Caco-2 (cell line): ENCODE results near the gene TUBB3. TPM values are rescaled to one million over a fixed set of nuclear protein-coding genes. Genes with fewer than 3 reads are reported as not detected.

ENCODE experiments used
- BruUV-seq: library from RNA; stranded (reverse); fragments of 400-500 nt; replicated peaks from 2 replicates; lab custom pipeline; 2021; lab: Mats Ljungman, UMichigan
- CTCF ChIA-PET: fragments of 300-600 bp; sonication (Branson Sonifier 250); formaldehyde crosslinking; loops from one replicate; lab custom pipeline; 2022; ENCODE audit warnings: antibody characterized with exemption; lab: Charles Lee
- POLR2A ChIA-PET: fragments of 300-600 bp; sonication (Branson Sonifier 250); formaldehyde crosslinking; loops from one replicate; lab custom pipeline; 2022; ENCODE audit warnings: antibody characterized with exemption; lab: Charles Lee
- DNase-seq, 2 experiments: peaks; one replicate each; pipeline versions ENCODE4 v3.0.0 to v3.0.0-alpha.2; 2020 to 2022
- H3K27me3 ChIP-seq: replicated peaks from 2 replicates; pipeline ENCODE4 v1.6.0; 2011; ENCODE audit warnings: low read length; ENCODE audit not compliant: control insufficient read depth, insufficient read depth
- H3K36me3 ChIP-seq: 2 replicates; pipeline ENCODE4 v1.5.1; 2011; ENCODE audit warnings: low read length; ENCODE audit not compliant: control insufficient read depth, insufficient read depth
- H3K4me1 ChIP-seq: fragments of 250-450 bp; sonication (Bioruptor Pico); 2 replicates; pipeline ENCODE4 v1.5.1; 2020; ENCODE audit warnings: mild to moderate bottlenecking
- H3K4me3 ChIP-seq: 2 replicates; pipeline ENCODE4 v1.5.1; 2011; ENCODE audit warnings: low read depth, mild to moderate bottlenecking, control low read depth, low read length
- H3K9me3 ChIP-seq: fragments of 250-450 bp; sonication (Bioruptor Pico); 2 replicates; pipeline ENCODE4 v1.5.1; 2020; ENCODE audit warnings: mild to moderate bottlenecking, moderate library complexity
- H3K27ac Mint-ChIP-seq: one replicate; pipeline ENCODE4 v1.8.0; 2022; ENCODE audit warnings: mixed read lengths; ENCODE audit not compliant: unreplicated experiment
- H3K27me3 Mint-ChIP-seq: one replicate; pipeline ENCODE4 v1.8.0; 2022; ENCODE audit warnings: mixed read lengths; ENCODE audit not compliant: insufficient read depth, unreplicated experiment
- H3K36me3 Mint-ChIP-seq: one replicate; pipeline ENCODE4 v1.8.0; 2022; ENCODE audit warnings: mild to moderate bottlenecking, mixed read lengths; ENCODE audit not compliant: insufficient read depth, unreplicated experiment
- H3K4me1 Mint-ChIP-seq: one replicate; pipeline ENCODE4 v1.8.0; 2022; ENCODE audit warnings: low read depth, mixed read lengths; ENCODE audit not compliant: unreplicated experiment
- H3K4me3 Mint-ChIP-seq: one replicate; pipeline ENCODE4 v1.8.0; 2022; ENCODE audit warnings: mild to moderate bottlenecking, moderate library complexity, mixed read lengths; ENCODE audit not compliant: unreplicated experiment
- H3K9me3 Mint-ChIP-seq: one replicate; pipeline ENCODE4 v1.8.0; 2022; ENCODE audit warnings: mixed read lengths; ENCODE audit not compliant: unreplicated experiment
- intact Hi-C: fragments of 100-400 bp; cut with micrococcal nuclease; formaldehyde crosslinking; loops from one replicate; pipeline ENCODE4 v1.10.0; 2022; ENCODE audit not compliant: unreplicated experiment
- total RNA-seq: library from RNA; stranded (reverse); gene quantifications from 2 replicates; pipeline ENCODE4 v1.2.3, GENCODE V29; 2022
- TF ChIP-seq, protein P1 (sequence below), 2 experiments: fragments of 200-600 bp in 1 of 2; IDR thresholded peaks; 1 replicate in 1 of 2; 2 replicates in 1 of 2; pipeline versions ENCODE4 v1.5.1 to v1.8.0; 2011 to 2022; ENCODE audit warnings: antibody characterized with exemption in 1 of 2, control low read depth in 1 of 2, inconsistent platforms in 1 of 2, low read depth in 1 of 2, low read length in 1 of 2, mild to moderate bottlenecking in 1 of 2, moderate library complexity in 1 of 2; ENCODE audit not compliant: insufficient read depth in 1 of 2, severe bottlenecking in 1 of 2, unreplicated experiment in 1 of 2

The TUBB3 gene
- total RNA-seq, 1 experiment from 2014 or later = 31.3 TPM

DNA sequence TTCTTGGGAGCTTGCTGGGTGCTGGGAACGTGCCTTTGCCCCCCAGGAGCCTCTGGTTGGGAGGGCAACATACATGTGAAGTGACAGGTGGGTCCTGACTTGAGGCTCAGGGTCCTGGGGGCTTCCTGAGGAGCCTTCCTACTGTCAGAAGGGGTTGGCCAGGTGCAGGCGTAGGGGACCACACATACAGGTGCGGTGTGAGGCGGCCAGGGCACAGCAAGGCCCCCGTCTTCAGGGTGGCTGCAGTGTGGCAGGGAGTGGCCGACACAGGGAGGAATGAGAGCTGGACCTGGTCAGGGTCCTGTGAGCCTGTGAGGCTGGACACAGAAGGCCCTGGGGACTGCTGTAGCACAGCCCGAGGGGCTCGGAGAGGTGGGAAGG is 39.1 kb upstream of the TUBB3 start:
- H3K36me3 Mint-ChIP-seq = peaks cover 82% of the 10 kb centered on the region
- intact Hi-C loops = no loop called here
- TF ChIP-seq, protein P1, sequence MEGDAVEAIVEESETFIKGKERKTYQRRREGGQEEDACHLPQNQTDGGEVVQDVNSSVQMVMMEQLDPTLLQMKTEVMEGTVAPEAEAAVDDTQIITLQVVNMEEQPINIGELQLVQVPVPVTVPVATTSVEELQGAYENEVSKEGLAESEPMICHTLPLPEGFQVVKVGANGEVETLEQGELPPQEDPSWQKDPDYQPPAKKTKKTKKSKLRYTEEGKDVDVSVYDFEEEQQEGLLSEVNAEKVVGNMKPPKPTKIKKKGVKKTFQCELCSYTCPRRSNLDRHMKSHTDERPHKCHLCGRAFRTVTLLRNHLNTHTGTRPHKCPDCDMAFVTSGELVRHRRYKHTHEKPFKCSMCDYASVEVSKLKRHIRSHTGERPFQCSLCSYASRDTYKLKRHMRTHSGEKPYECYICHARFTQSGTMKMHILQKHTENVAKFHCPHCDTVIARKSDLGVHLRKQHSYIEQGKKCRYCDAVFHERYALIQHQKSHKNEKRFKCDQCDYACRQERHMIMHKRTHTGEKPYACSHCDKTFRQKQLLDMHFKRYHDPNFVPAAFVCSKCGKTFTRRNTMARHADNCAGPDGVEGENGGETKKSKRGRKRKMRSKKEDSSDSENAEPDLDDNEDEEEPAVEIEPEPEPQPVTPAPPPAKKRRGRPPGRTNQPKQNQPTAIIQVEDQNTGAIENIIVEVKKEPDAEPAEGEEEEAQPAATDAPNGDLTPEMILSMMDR (IDR thresholded peaks at IDR 0.05; ENCODE audit: insufficient read depth in 1 of 2, low read depth in 1 of 2, low read length in 1 of 2, severe bottlenecking in 1 of 2, unreplicated experiment in 1 of 2) = no peak
- Histone ChIP-seq H3K36me3 (peaks cover 7% of the 10 kb centered on the region), H3K4me3 (no peak overlapping the region), H3K4me1 (no peaks in the 10 kb centered on the region), H3K27me3 (no peaks in the 10 kb centered on the region), H3K9me3 (no peaks in the 10 kb centered on the region)
- ChIA-PET CTCF (no interaction called here), POLR2A (no interaction called here)
- H3K9me3 Mint-ChIP-seq = no peaks in the 10 kb centered on the region
- no TSS peak for BruUV-seq
- peak overlapping the region; percentile 46 for H3K27ac Mint-ChIP-seq
- no peaks in the 10 kb centered on the region for H3K4me1 Mint-ChIP-seq
- DNase-seq = no peak
- H3K27me3 Mint-ChIP-seq = no peaks in the 10 kb centered on the region
- H3K4me3 Mint-ChIP-seq = no peak overlapping the region

GRCh38 chr16:89887243-89887642 is 35.9 kb upstream of the TUBB3 start:
- Histone ChIP-seq H3K9me3 (no peaks in the 10 kb centered on the region), H3K4me1 (no peaks in the 10 kb centered on the region), H3K27me3 (no peaks in the 10 kb centered on the region), H3K4me3 (no peak overlapping the region), H3K36me3 (peaks cover 4% of the 10 kb centered on the region)
- Mint-ChIP-seq H3K4me3 (no peak overlapping the region), H3K36me3 (peaks cover 95% of the 10 kb centered on the region), H3K27me3 (no peaks in the 10 kb centered on the region), H3K27ac (no peak overlapping the region), H3K4me1 (no peaks in the 10 kb centered on the region), H3K9me3 (no peaks in the 10 kb centered on the region)
- TF ChIP-seq, protein P1 (IDR thresholded peaks at IDR 0.05; ENCODE audit: insufficient read depth in 1 of 2, low read depth in 1 of 2, low read length in 1 of 2, severe bottlenecking in 1 of 2, unreplicated experiment in 1 of 2) = no peak
- intact Hi-C loops = no loop called here
- no TSS peak for BruUV-seq
- POLR2A ChIA-PET = no interaction called here
- DNase-seq = no peak
- CTCF ChIA-PET = no interaction called here

- Mint-ChIP-seq H3K27me3 (no peaks in the 10 kb centered on the region), H3K4me1 (no peaks in the 10 kb centered on the region), H3K36me3 (peaks cover 89% of the 10 kb centered on the region), H3K27ac (no peak overlapping the region), H3K4me3 (no peak overlapping the region), H3K9me3 (no peaks in the 10 kb centered on the region)
- BruUV-seq = no TSS peak
- Histone ChIP-seq H3K27me3 (no peaks in the 10 kb centered on the region), H3K9me3 (no peaks in the 10 kb centered on the region), H3K4me3 (no peak overlapping the region), H3K4me1 (no peaks in the 10 kb centered on the region), H3K36me3 (peaks cover 7% of the 10 kb centered on the region)
- no peak for DNase-seq
- POLR2A ChIA-PET = no interaction called here
- TF ChIP-seq, protein P1 (IDR thresholded peaks at IDR 0.05; ENCODE audit: insufficient read depth in 1 of 2, low read depth in 1 of 2, low read length in 1 of 2, severe bottlenecking in 1 of 2, unreplicated experiment in 1 of 2) = no peak
- CTCF ChIA-PET = no interaction called here
- intact Hi-C loops = no loop called here
Measured at GRCh38 chr16:89890200-89890599, 32.9 kb upstream of the TUBB3 start.
